22Rv1 (cell line): ENCODE data around the gene TPT1.

Source experiments
- ZFX ChIP-seq: fragments of 450-650 bp; IDR thresholded peaks from 2 replicates; pipeline ENCODE4 v1.6.1; 2017; ENCODE audit warnings: antibody characterized with exemption, borderline replicate concordance
- TF ChIP-seq, protein P1 (sequence below): fragments of 450-650 bp; IDR thresholded peaks from 2 replicates; pipeline ENCODE4 v1.5.1; 2017; ENCODE audit warnings: mild to moderate bottlenecking

DNA sequence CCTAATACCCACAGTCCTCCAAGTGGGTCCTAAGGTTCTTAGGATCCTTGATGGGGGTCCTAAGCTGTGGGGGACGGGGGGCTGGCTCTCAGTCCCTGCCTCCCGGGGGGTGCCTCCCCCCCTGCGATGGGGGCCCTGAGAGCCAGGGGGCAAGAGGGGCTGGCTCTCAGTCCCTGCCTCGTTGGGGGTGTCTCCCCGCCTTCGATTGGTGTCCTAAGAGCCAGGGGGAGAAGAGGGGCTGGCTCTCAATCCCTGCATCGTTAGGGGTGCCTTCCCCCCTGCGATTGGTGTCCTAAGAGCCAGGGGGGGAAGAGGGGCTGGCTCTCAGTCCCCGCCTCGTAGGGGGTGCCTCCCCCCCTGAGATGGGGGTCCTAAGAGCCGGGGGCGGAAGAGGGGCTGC is 40.2 kb upstream of the TPT1 start:
- TF ChIP-seq, protein P1, sequence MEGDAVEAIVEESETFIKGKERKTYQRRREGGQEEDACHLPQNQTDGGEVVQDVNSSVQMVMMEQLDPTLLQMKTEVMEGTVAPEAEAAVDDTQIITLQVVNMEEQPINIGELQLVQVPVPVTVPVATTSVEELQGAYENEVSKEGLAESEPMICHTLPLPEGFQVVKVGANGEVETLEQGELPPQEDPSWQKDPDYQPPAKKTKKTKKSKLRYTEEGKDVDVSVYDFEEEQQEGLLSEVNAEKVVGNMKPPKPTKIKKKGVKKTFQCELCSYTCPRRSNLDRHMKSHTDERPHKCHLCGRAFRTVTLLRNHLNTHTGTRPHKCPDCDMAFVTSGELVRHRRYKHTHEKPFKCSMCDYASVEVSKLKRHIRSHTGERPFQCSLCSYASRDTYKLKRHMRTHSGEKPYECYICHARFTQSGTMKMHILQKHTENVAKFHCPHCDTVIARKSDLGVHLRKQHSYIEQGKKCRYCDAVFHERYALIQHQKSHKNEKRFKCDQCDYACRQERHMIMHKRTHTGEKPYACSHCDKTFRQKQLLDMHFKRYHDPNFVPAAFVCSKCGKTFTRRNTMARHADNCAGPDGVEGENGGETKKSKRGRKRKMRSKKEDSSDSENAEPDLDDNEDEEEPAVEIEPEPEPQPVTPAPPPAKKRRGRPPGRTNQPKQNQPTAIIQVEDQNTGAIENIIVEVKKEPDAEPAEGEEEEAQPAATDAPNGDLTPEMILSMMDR, result no peak
- TF ChIP-seq ZFX, result no peak
